Muscle layer of duodenum (tissue), 2 donors: ENCODE measurements around the gene FLCN.
"Not testable (repeated sequence)": the region's sequence is repeated elsewhere in the genome, so short reads cannot be mapped to it uniquely, and the experiment has no call there.

Experiments
- H3K27ac ChIP-seq: one replicate; pipeline ENCODE4 v1.7.0; 2013; ENCODE audit warnings: mild to moderate bottlenecking, low read length
- H3K27me3 ChIP-seq: one replicate; pipeline ENCODE4 v1.7.0; 2013; ENCODE audit warnings: low read depth, mild to moderate bottlenecking, control low read depth, low read length
- H3K36me3 ChIP-seq, 2 donors: one replicate each; pipeline ENCODE4 v1.7.0; 2013; ENCODE audit warnings: low read length in 2 of 2, control low read depth in 1 of 2, mild to moderate bottlenecking in 1 of 2; ENCODE audit not compliant: insufficient read depth in 2 of 2, control insufficient read depth in 1 of 2
- H3K4me1 ChIP-seq, 2 donors: one replicate each; pipeline ENCODE4 v1.7.0; 2013; ENCODE audit warnings: low read length in 2 of 2, mild to moderate bottlenecking in 2 of 2, control low read depth in 1 of 2, moderate library complexity in 1 of 2; ENCODE audit not compliant: insufficient read depth in 2 of 2, control insufficient read depth in 1 of 2
- H3K4me3 ChIP-seq, 2 donors: one replicate each; pipeline ENCODE4 v1.7.0; 2013; ENCODE audit warnings: low read length in 2 of 2, low read depth in 1 of 2, mild to moderate bottlenecking in 1 of 2
- H3K9me3 ChIP-seq, 2 donors: one replicate each; pipeline ENCODE4 v1.7.0; 2013; ENCODE audit warnings: low read length in 2 of 2, control low read depth in 1 of 2, mild to moderate bottlenecking in 1 of 2; ENCODE audit not compliant: control insufficient read depth in 1 of 2
- donor health status: healthy.

FLCN gene

GRCh38 chr17:17256316-17256715, 19.3 kb upstream of the FLCN start:
- H3K9me3 ChIP-seq, result no peaks in the 10 kb centered on the region
- peaks cover 47 to 80% of the 10 kb centered on the region in 2 donors for H3K36me3 ChIP-seq
- no peak overlapping the region for H3K27ac ChIP-seq

GRCh38 chr17:17255689-17256088, 18.7 kb upstream of the FLCN start:
- H3K27ac ChIP-seq, H3K9me3 ChIP-seq, H3K4me3 ChIP-seq, H3K27me3 ChIP-seq, H3K4me1 ChIP-seq: not testable (repeated sequence)
- H3K36me3 ChIP-seq, result peaks cover 47 to 78% of the 10 kb centered on the region in 2 donors

More at GRCh38 chr17:17256316-17256715, 19.3 kb upstream of the FLCN start:
- Histone ChIP-seq H3K4me3 (no peak overlapping the region), H3K4me1 (no peaks in the 10 kb centered on the region), H3K27me3 (no peaks in the 10 kb centered on the region)

GRCh38 chr17:17254036-17254435, 17.1 kb upstream of the FLCN start:
- Histone ChIP-seq H3K4me3 (no peak overlapping the region), H3K36me3 (peaks cover 34 to 64% of the 10 kb centered on the region in 2 donors), H3K9me3 (no peaks in the 10 kb centered on the region), H3K27ac (no peak overlapping the region), H3K27me3 (no peaks in the 10 kb centered on the region), H3K4me1 (no peaks in the 10 kb centered on the region)

DNA sequence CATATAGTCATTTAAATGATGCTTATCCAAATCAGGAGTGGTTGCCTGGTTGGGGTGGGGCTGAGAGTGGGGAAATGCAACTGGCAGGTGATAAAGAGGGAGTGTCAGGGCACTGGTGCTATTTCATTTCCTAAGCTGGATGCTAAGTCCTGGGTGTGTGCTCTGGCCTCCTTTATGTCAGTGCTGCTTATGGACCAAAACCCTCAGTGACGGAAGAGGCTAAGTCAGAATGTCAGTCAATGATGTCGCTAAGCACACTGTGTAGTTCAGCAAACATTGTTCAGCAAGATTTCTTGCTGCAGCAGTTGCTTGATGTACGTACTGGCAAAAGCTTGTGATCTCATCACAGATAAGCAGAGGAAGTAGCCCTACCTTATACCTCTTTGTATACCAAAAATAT, 16.4 kb upstream of the FLCN start:
- H3K27me3 ChIP-seq, result no peaks in the 10 kb centered on the region
- no peak overlapping the region for H3K4me3 ChIP-seq
- peaks cover 33 to 64% of the 10 kb centered on the region in 2 donors for H3K36me3 ChIP-seq
- no peak overlapping the region for H3K27ac ChIP-seq
- H3K9me3 ChIP-seq, result no peaks in the 10 kb centered on the region
- H3K4me1 ChIP-seq, result no peaks in the 10 kb centered on the region

GRCh38 chr17:17252149-17252661, 15.2 kb upstream of the FLCN start:
- no peaks in the 10 kb centered on the region for H3K27me3 ChIP-seq
- H3K4me3 ChIP-seq, result no peak overlapping the region
- peaks cover 37 to 64% of the 10 kb centered on the region in 2 donors for H3K36me3 ChIP-seq
- H3K27ac ChIP-seq, result no peak overlapping the region
- H3K4me1 ChIP-seq, result no peaks in the 10 kb centered on the region
- H3K9me3 ChIP-seq, result no peaks in the 10 kb centered on the region

GRCh38 chr17:17246879-17247278, 9.9 kb upstream of the FLCN start:
- peaks cover 26 to 40% of the 10 kb centered on the region in 2 donors for H3K36me3 ChIP-seq
- no peaks in the 10 kb centered on the region for H3K4me1 ChIP-seq
- H3K9me3 ChIP-seq, result no peaks in the 10 kb centered on the region
- H3K27me3 ChIP-seq, result no peaks in the 10 kb centered on the region
- no peak overlapping the region for H3K27ac ChIP-seq
- H3K4me3 ChIP-seq, result no peak overlapping the region

DNA sequence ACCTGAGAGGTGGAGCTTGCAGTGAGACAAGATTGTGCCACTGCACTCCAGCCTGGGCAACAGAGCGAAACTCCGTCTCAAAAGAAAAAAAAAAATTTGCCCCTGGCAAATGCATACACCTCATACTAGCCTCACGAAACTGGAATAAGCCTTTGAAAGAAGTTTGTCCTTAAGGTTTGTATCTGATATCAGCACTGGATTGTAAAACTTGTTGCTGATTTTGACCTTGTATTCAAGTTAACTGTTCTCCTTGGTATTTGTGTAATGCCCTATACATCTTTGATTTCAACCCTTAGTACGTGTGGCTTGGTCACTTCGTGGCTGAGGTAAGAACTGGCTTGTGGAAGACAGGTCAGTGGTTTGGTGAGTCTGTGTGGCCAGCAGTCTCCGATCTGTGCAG, 6.2 kb upstream of the FLCN start:
- H3K27me3 ChIP-seq, result no peaks in the 10 kb centered on the region
- H3K4me3 ChIP-seq, result no peak overlapping the region
- H3K36me3 ChIP-seq, result peaks cover 21 to 25% of the 10 kb centered on the region in 2 donors
- no peaks in the 10 kb centered on the region for H3K4me1 ChIP-seq
- H3K9me3 ChIP-seq, result no peaks in the 10 kb centered on the region
- H3K27ac ChIP-seq, result no peak overlapping the region

- no peaks in the 10 kb centered on the region for H3K27me3 ChIP-seq
- no peak overlapping the region for H3K27ac ChIP-seq
- no peak overlapping the region for H3K4me3 ChIP-seq
- H3K9me3 ChIP-seq, result no peaks in the 10 kb centered on the region
- peaks cover 11 to 18% of the 10 kb centered on the region in 2 donors for H3K36me3 ChIP-seq
- H3K4me1 ChIP-seq, result no peaks in the 10 kb centered on the region
These were observed 5.3 kb upstream of the FLCN start for GRCh38 chr17:17242246-17242645.

- H3K4me1 ChIP-seq, result no peaks in the 10 kb centered on the region
- H3K27ac ChIP-seq, result no peak overlapping the region
- H3K9me3 ChIP-seq, result no peaks in the 10 kb centered on the region
- no peak overlapping the region for H3K4me3 ChIP-seq
- peaks cover 5 to 18% of the 10 kb centered on the region in 2 donors for H3K36me3 ChIP-seq
- H3K27me3 ChIP-seq, result no peaks in the 10 kb centered on the region
These were observed 4.7 kb upstream of the FLCN start for GRCh38 chr17:17241656-17242055.

GRCh38 chr17:17239832-17240231, 2.9 kb upstream of the FLCN start:
- Histone ChIP-seq H3K27me3 (no peaks in the 10 kb centered on the region), H3K9me3 (no peaks in the 10 kb centered on the region), H3K4me3 (no peak overlapping the region), H3K36me3 (peaks cover 0 to 9% of the 10 kb centered on the region in 2 donors), H3K27ac (no peak overlapping the region), H3K4me1 (peaks cover 6 to 16% of the 10 kb centered on the region in 2 donors)

DNA sequence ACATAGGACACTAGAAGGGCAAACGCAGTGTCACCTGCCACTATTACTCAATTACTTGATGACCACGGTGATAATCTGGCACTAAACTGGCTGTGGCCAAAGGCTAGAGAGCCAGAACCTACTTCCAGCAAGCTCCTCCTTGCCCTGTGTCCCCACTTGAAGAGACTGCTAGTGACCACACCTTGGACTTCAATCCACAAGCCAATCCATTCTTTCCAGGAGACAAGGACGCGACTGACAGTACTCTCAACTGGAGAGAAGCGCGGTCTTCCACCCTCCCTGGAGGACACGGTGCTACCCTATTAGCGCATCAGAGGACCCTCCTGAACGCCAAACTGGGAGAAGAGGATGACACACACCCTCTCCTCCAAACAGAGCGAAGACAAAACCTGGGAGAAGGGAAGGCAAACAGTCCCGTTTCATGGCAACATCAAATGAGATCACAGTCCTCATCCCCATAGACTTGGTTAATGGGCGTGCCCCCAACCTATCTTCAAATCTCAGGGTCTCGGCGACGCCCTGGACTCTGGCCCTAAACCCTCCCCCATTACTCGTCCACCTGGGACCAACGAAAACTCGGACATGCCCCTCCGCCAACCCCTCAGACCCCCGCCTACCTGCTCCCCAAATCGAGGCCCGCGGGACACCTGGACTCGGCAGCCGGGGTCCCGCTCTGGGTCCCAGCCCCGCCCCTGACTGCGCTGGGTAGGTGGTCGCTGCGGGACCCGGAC, 508 bp downstream of the FLCN start:
- Histone ChIP-seq H3K27ac (peak overlapping the region; percentile 98), H3K4me1 (peaks cover 6 to 24% of the 10 kb centered on the region in 2 donors), H3K27me3 (no peaks in the 10 kb centered on the region)

More for the DNA sequence above, 508 bp downstream of the FLCN start:
- H3K36me3 ChIP-seq, result peaks cover 0 to 25% of the 10 kb centered on the region in 2 donors
- peak overlapping the region; percentile 79 to 97 for H3K4me3 ChIP-seq
- H3K9me3 ChIP-seq, result no peaks in the 10 kb centered on the region
